Esophagus squamous epithelium (tissue), 4 donors: ENCODE results near the gene RAB6B.

Experiments
- POLR2A ChIP-seq, 4 donors: fragments of 450-650 bp; IDR thresholded peaks; one replicate each; pipeline ENCODE4 v1.6.1; 2017; ENCODE audit warnings: antibody characterized with exemption in 4 of 4, mild to moderate bottlenecking in 4 of 4, moderate library complexity in 3 of 4
- TF ChIP-seq, protein P1 (sequence below), 6 experiments: fragments of 450-650 bp in 4 of 6; fragments of 200-600 bp in 2 of 6; sonication (generic) in 2 of 6; IDR thresholded peaks; one replicate each; pipeline ENCODE4 v1.5.1; 2016 to 2019; ENCODE audit warnings: antibody characterized with exemption in 6 of 6, mild to moderate bottlenecking in 4 of 6, moderate library complexity in 4 of 6

- TF ChIP-seq, protein P1, sequence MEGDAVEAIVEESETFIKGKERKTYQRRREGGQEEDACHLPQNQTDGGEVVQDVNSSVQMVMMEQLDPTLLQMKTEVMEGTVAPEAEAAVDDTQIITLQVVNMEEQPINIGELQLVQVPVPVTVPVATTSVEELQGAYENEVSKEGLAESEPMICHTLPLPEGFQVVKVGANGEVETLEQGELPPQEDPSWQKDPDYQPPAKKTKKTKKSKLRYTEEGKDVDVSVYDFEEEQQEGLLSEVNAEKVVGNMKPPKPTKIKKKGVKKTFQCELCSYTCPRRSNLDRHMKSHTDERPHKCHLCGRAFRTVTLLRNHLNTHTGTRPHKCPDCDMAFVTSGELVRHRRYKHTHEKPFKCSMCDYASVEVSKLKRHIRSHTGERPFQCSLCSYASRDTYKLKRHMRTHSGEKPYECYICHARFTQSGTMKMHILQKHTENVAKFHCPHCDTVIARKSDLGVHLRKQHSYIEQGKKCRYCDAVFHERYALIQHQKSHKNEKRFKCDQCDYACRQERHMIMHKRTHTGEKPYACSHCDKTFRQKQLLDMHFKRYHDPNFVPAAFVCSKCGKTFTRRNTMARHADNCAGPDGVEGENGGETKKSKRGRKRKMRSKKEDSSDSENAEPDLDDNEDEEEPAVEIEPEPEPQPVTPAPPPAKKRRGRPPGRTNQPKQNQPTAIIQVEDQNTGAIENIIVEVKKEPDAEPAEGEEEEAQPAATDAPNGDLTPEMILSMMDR (IDR thresholded peaks at IDR 0.05) = peak; percentile 65 to 92 (median 85)
- no peak for TF ChIP-seq POLR2A (IDR thresholded peaks at IDR 0.05)
Observed at GRCh38 chr3:133927540-133928066, 31.9 kb upstream of the RAB6B start.
